Esophagus squamous epithelium (tissue), 5 donors: ENCODE results near the gene PANX2. TPM values are rescaled to one million over a fixed set of nuclear protein-coding genes. Genes with fewer than 3 reads are reported as not detected.

ENCODE experiments used
- DNase-seq: peaks from one replicate; lab custom pipeline; 2025; lab: John Stamatoyannopoulos, UW
- H3K27ac ChIP-seq, 4 donors: fragments of 200-600 bp; sonication (generic); one replicate each; pipeline ENCODE4 v1.5.1; 2016 to 2019; ENCODE audit warnings: mild to moderate bottlenecking in 1 of 4
- H3K27me3 ChIP-seq, 4 donors: fragments of 200-600 bp; sonication (generic); 1 replicate in 3 of 4; 2 replicates in 1 of 4; pipeline versions ENCODE4 v1.5.1 to v1.6.0; 2017 to 2021; ENCODE audit warnings: antibody characterized with exemption in 1 of 4
- H3K36me3 ChIP-seq, 3 donors: fragments of 200-600 bp; sonication (generic); one replicate each; pipeline ENCODE4 v1.5.1; 2016 to 2019
- H3K4me1 ChIP-seq, 3 donors: fragments of 200-600 bp; sonication (generic); one replicate each; pipeline ENCODE4 v1.5.1; 2017 to 2019
- H3K4me3 ChIP-seq, 4 donors: fragments of 200-600 bp; sonication (generic); 1 replicate in 3 of 4; 2 replicates in 1 of 4; pipeline ENCODE4 v1.5.1; 2016 to 2019; ENCODE audit warnings: mild to moderate bottlenecking in 2 of 4, moderate library complexity in 1 of 4
- H3K9me3 ChIP-seq, 3 donors: fragments of 200-600 bp; sonication (generic); one replicate each; pipeline ENCODE4 v1.5.1; 2016 to 2019
- CTCF ChIP-seq, 6 experiments: fragments of 450-650 bp in 4 of 6; fragments of 200-600 bp in 2 of 6; sonication (generic) in 2 of 6; IDR thresholded peaks; one replicate each; pipeline ENCODE4 v1.5.1; 2016 to 2019; ENCODE audit warnings: antibody characterized with exemption in 6 of 6, mild to moderate bottlenecking in 4 of 6, moderate library complexity in 4 of 6
- POLR2A ChIP-seq, 4 donors: fragments of 450-650 bp; IDR thresholded peaks; one replicate each; pipeline ENCODE4 v1.6.1; 2017; ENCODE audit warnings: antibody characterized with exemption in 4 of 4, mild to moderate bottlenecking in 4 of 4, moderate library complexity in 3 of 4
- WGBS, 2 donors: methylation state at CpG; one replicate each; pipeline ENCODE4 v1.1.5; 2018; 5-methylcytosine and 5-hydroxymethylcytosine counted together
- intact Hi-C: fragments of 100-400 bp; cut with DNase I; formaldehyde crosslinking; loops from one replicate; pipeline ENCODE4 v1.15.0; 2022
- total RNA-seq, 4 donors: library from RNA; depleted of rRNA; stranded (reverse); fragments of >200 nt; gene quantifications; one replicate each; pipeline ENCODE4 v1.1.0, GENCODE V29; 2016
- donor health status: DM: yes; HTN: yes; CAD: no.

The PANX2 gene
- total RNA-seq, 4 donors from 2014 or later: 1.6 to 4.5 (median 3.4) TPM

- Histone ChIP-seq H3K27ac (no peak overlapping the region), H3K36me3 (no peaks in the 10 kb centered on the region), H3K4me3 (peak overlapping the region; percentile 30 to 84 (median 57)), H3K4me1 (peaks cover 3 to 28% (median 23%) of the 10 kb centered on the region in 3 donors), H3K9me3 (no peaks in the 10 kb centered on the region), H3K27me3 (peaks cover 0 to 68% (median 2%) of the 10 kb centered on the region in 4 donors)
- 34 to 84% methylated on average over 4 to 6 of the region's 15 CpGs for WGBS, 2 donors
- TF ChIP-seq CTCF (IDR thresholded peaks at IDR 0.05): no peak
- TF ChIP-seq POLR2A (IDR thresholded peaks at IDR 0.05): no peak
- no peak for DNase-seq
- intact Hi-C loops: no loop called here
These were observed 911 bp downstream of the PANX2 start for GRCh38 chr22:50171319-50171964.

- TF ChIP-seq CTCF (IDR thresholded peaks at IDR 0.05) (no peak), POLR2A (IDR thresholded peaks at IDR 0.05) (no peak)
- H3K4me1 ChIP-seq: peaks cover 3 to 28% (median 23%) of the 10 kb centered on the region in 3 donors
- peaks cover 0 to 73% (median 2%) of the 10 kb centered on the region in 4 donors for H3K27me3 ChIP-seq
- H3K9me3 ChIP-seq: no peaks in the 10 kb centered on the region
- no peak for DNase-seq
- no peaks in the 10 kb centered on the region for H3K36me3 ChIP-seq
- WGBS, 2 donors: 55 to 61% methylated on average over 8 to 9 of the region's 13 CpGs
- H3K27ac ChIP-seq: no peak overlapping the region
- intact Hi-C loops: no loop called here
- H3K4me3 ChIP-seq: no peak overlapping the region
These were observed 1.5 kb downstream of the PANX2 start for GRCh38 chr22:50171965-50172421.

GRCh38 chr22:50173311-50173982 is 2.9 kb downstream of the PANX2 start:
- Histone ChIP-seq H3K27ac (no peak overlapping the region), H3K27me3 (peaks cover 0 to 78% (median 2%) of the 10 kb centered on the region in 4 donors), H3K4me3 (no peak overlapping the region), H3K36me3 (no peaks in the 10 kb centered on the region), H3K4me1 (peaks cover 3 to 28% (median 23%) of the 10 kb centered on the region in 3 donors), H3K9me3 (no peaks in the 10 kb centered on the region)
- no peak for DNase-seq
- TF ChIP-seq POLR2A (IDR thresholded peaks at IDR 0.05): no peak
- no peak for TF ChIP-seq CTCF (IDR thresholded peaks at IDR 0.05)
- intact Hi-C loops: no loop called here
- WGBS, 2 donors: 54 to 78% methylated on average over 3 to 20 of the region's 26 CpGs

- intact Hi-C loops: no loop called here
- peaks cover 0 to 78% (median 2%) of the 10 kb centered on the region in 4 donors for H3K27me3 ChIP-seq
- peaks cover 3 to 28% (median 23%) of the 10 kb centered on the region in 3 donors for H3K4me1 ChIP-seq
- no peak overlapping the region for H3K27ac ChIP-seq
- DNase-seq: no peak
- no peaks in the 10 kb centered on the region for H3K36me3 ChIP-seq
- TF ChIP-seq POLR2A (IDR thresholded peaks at IDR 0.05) (no peak), CTCF (IDR thresholded peaks at IDR 0.05) (no peak)
- WGBS, 2 donors: 71 to 92% methylated on average over 2 to 3 of the region's 6 CpGs
- no peak overlapping the region for H3K4me3 ChIP-seq
- no peaks in the 10 kb centered on the region for H3K9me3 ChIP-seq
These were observed 3.4 kb downstream of the PANX2 start for GRCh38 chr22:50173983-50174355.
